HFFc6 (cell line): ENCODE data around the gene ACADS. TPM values are rescaled to one million over a fixed set of nuclear protein-coding genes. Genes with fewer than 3 reads are reported as not detected.
A peak's percentile ranks its signal among the peaks of the same experiment; 100 is the strongest.

Experiments used
- DNase-seq: peaks from one replicate; pipeline ENCODE4 v3.0.0-alpha.2; 2018
- H3K27ac Mint-ChIP-seq: 2 replicates; pipeline ENCODE4 v1.8.0; 2020; ENCODE audit warnings: mild to moderate bottlenecking, mixed read lengths
- H3K27me3 Mint-ChIP-seq: 2 replicates; pipeline ENCODE4 v1.8.0; 2021; ENCODE audit warnings: mild to moderate bottlenecking, moderate library complexity, mixed read lengths; ENCODE audit not compliant: insufficient read depth
- H3K36me3 Mint-ChIP-seq: 2 replicates; pipeline ENCODE4 v1.8.0; 2021; ENCODE audit warnings: low read depth, mixed read lengths
- H3K4me1 Mint-ChIP-seq: 2 replicates; pipeline ENCODE4 v1.8.0; 2020; ENCODE audit warnings: low read depth, mixed read lengths
- H3K4me3 Mint-ChIP-seq: 2 replicates; pipeline ENCODE4 v1.8.0; 2020; ENCODE audit warnings: mild to moderate bottlenecking, moderate library complexity, mixed read lengths
- H3K9me3 Mint-ChIP-seq: 2 replicates; pipeline ENCODE4 v1.8.0; 2020; ENCODE audit warnings: mild to moderate bottlenecking, mixed read lengths
- total RNA-seq, 6 experiments: library from RNA; stranded (reverse); fragmentation: NEBNext Ultra II Directional; extraction: Animal tissue kit (Norgen Biotek cat#: 25700); gene quantifications; 2 replicates in 1 of 6; 3 replicates in 5 of 6; pipeline ENCODE4 v1.2.3, GENCODE V29; 2021
- TF ChIP-seq, protein P1 (sequence below): fragments of 200-600 bp; sonication (generic); IDR thresholded peaks from 2 replicates; pipeline ENCODE4 v1.5.0; 2021; ENCODE audit warnings: antibody characterized with exemption, mild to moderate bottlenecking

The ACADS gene
- total RNA-seq, 6 experiments from 2014 or later, result 0.99 to 2.4 (median 2.0) TPM

DNA sequence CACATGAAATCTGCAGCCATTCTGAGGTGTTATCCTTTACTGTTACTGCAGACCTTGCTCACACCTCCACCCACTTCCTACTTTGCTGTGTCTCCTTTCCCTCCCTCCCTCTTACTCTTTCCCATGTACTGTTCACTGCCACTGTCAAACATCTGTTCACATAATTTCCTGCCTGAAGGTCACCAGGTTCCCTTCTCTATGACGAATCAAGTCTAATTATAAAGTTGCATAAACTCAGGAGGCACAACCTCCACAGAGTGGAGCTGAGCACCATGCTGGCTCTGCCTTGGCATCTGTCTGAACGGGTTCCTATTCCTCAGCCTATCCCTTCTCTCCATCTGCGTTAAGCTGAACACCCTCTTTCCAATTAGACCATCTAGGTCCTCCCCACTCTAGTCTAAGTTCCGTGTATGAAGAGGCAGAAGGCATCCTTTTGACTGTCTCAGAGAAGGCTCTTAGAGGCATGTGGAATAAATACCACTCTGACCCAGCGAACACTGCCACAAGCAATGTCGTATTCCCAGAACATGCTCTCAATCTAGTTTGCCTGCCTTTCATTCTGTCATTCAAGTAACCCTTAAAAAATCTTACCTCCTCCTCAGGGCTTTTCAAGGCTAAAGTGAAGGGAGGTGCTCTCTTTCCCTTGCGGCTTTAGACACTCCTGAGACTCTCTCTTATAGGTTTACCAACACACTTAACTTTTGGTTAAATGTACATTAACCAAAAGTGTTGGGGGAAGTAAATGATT is 48.7 kb downstream of the ACADS start:
- peaks cover 6% of the 10 kb centered on the region for H3K4me1 Mint-ChIP-seq
- no peak overlapping the region for H3K4me3 Mint-ChIP-seq
- no peak overlapping the region for H3K27ac Mint-ChIP-seq
- TF ChIP-seq, protein P1, sequence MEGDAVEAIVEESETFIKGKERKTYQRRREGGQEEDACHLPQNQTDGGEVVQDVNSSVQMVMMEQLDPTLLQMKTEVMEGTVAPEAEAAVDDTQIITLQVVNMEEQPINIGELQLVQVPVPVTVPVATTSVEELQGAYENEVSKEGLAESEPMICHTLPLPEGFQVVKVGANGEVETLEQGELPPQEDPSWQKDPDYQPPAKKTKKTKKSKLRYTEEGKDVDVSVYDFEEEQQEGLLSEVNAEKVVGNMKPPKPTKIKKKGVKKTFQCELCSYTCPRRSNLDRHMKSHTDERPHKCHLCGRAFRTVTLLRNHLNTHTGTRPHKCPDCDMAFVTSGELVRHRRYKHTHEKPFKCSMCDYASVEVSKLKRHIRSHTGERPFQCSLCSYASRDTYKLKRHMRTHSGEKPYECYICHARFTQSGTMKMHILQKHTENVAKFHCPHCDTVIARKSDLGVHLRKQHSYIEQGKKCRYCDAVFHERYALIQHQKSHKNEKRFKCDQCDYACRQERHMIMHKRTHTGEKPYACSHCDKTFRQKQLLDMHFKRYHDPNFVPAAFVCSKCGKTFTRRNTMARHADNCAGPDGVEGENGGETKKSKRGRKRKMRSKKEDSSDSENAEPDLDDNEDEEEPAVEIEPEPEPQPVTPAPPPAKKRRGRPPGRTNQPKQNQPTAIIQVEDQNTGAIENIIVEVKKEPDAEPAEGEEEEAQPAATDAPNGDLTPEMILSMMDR, result no peak
- H3K27me3 Mint-ChIP-seq, result peaks cover 1% of the 10 kb centered on the region; the same call in 1 of the 2 replicates
- H3K9me3 Mint-ChIP-seq, result no peaks in the 10 kb centered on the region
- H3K36me3 Mint-ChIP-seq, result peaks cover 7% of the 10 kb centered on the region; the same call in 1 of the 2 replicates
- DNase-seq, result no peak

DNA sequence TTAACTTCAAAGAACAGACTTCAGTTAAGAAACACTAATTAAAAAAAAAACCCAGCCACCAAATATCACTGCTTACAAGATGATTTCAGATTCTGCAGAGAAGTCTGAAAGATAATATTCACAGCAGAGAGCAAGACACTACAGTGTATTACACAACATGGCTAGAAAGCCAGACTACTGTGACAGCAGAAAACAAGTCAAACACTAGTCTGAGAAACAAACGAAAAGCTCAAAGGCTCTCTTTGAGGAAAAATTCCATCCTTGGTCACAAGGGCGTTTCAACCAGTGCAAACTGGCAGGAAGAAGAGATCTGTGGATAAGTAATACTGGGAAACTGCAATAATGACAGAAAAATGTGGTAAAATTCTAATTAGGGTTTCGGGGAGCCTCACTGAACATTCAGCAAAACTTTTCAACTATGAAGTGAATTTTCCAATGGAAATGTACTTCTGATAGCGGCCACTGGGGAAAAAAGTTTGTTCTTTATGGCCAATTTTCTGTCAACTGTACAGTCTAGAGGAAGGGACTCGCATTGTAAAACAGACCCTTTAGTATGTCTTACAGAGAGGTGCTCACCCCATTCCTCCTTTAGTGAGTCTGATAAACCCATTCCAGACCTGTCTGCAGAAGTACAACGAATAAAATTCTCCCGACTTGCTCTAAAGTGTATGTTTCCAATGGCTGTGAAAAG is 50.4 kb downstream of the ACADS start:
- TF ChIP-seq, protein P1, result peak; percentile 64
- no peak overlapping the region for H3K27ac Mint-ChIP-seq
- H3K36me3 Mint-ChIP-seq, result peaks cover 7% of the 10 kb centered on the region; the same call in 1 of the 2 replicates
- H3K9me3 Mint-ChIP-seq, result no peaks in the 10 kb centered on the region
- H3K27me3 Mint-ChIP-seq, result no peaks in the 10 kb centered on the region; the same call in 1 of the 2 replicates
- no peak for DNase-seq
- no peak overlapping the region for H3K4me3 Mint-ChIP-seq
- H3K4me1 Mint-ChIP-seq, result peaks cover 6% of the 10 kb centered on the region

DNA sequence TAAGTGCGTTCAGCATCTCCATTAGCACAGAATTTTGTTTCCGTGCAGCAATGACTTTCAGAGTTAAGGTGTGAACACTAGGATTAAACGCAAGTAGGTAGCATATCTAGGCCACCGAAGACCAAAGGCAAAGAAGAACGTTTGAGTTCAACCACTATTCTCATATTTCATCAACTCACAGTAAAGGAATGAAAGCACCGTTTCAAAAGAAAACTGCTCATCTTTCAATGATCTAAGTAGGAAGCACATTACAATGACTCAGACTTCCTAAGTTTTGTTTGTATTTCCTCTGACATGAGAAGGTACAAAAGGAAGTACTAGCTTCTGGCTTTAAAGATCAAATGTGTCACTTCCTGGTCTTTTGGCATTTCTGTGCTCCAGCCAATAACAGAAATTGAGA is 57.6 kb downstream of the ACADS start:
- peak overlapping the region; percentile 75 for H3K27ac Mint-ChIP-seq
- H3K27me3 Mint-ChIP-seq, result no peaks in the 10 kb centered on the region
- no peaks in the 10 kb centered on the region for H3K9me3 Mint-ChIP-seq
- peak; percentile 77 for DNase-seq
- peaks cover 23% of the 10 kb centered on the region for H3K4me1 Mint-ChIP-seq
- peaks cover 25% of the 10 kb centered on the region for H3K36me3 Mint-ChIP-seq
- peak overlapping the region; percentile 64 for H3K4me3 Mint-ChIP-seq
- TF ChIP-seq, protein P1, result no peak

DNA sequence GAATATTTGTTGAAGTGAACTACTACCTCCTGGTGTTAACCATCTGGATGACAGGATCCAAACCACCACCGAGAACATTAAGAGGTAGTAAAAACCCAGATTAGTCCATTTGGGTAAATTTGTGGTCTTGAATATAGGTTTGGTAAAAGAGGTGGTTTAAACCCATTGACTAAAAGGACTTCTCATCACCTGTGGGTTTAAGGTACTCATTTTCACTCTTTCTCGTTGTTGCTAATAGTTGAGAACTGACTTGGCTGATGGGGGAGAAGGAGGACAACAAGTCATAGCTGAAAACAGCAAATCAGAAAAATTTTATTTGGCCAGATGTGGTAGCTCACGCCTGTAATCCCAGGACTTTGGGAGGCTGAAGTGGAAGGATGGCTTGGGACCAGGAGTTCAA is 59.2 kb downstream of the ACADS start:
- DNase-seq, result no peak
- H3K36me3 Mint-ChIP-seq, result peaks cover 30% of the 10 kb centered on the region
- H3K27ac Mint-ChIP-seq, result no peak overlapping the region
- H3K4me1 Mint-ChIP-seq, result peaks cover 23% of the 10 kb centered on the region
- TF ChIP-seq, protein P1, result no peak
- H3K9me3 Mint-ChIP-seq, result no peaks in the 10 kb centered on the region
- no peaks in the 10 kb centered on the region for H3K27me3 Mint-ChIP-seq
- H3K4me3 Mint-ChIP-seq, result no peak overlapping the region

DNA sequence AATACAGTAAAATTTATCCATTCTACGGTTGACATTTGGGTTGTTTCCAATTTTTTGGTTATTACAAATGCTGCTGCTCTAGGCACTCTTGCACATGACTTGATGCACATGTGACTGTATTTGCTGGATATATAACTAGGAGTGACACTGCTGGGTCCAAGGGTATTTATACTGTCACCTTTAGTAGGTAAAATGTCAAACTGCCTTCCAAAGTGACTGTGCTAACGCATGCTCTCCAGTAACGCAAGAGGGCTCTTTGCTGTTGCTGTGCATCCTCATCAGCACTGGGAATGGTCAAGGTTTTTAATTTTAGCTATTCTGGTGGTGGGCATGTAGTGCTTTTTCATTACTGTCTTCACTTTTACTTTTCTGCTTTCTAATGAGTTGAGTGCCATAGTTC is 62.3 kb downstream of the ACADS start:
- DNase-seq, result no peak
- H3K4me1 Mint-ChIP-seq, result peaks cover 25% of the 10 kb centered on the region
- H3K9me3 Mint-ChIP-seq, result no peaks in the 10 kb centered on the region
- H3K36me3 Mint-ChIP-seq, result peaks cover 28% of the 10 kb centered on the region
- H3K27ac Mint-ChIP-seq, result no peak overlapping the region
- no peaks in the 10 kb centered on the region for H3K27me3 Mint-ChIP-seq
- TF ChIP-seq, protein P1, result no peak
- no peak overlapping the region for H3K4me3 Mint-ChIP-seq

Other genes starting within 250 kb of the ACADS start
- 100 to 1,000 TPM; 530 to 650 (median 609) TPM for gene DYNLL1, start 229.7 kb upstream of the ACADS start, total RNA-seq
- 10 to 100 TPM; 26.0 to 30.7 (median 27.4) TPM for gene COQ5, start 196.7 kb upstream of the ACADS start, total RNA-seq
- 100 to 1,000 TPM; 145 to 203 (median 158) TPM for gene RNF10, start 191.5 kb upstream of the ACADS start, total RNA-seq
- gene POP5, start 144.4 kb upstream of the ACADS start, total RNA-seq, result 10 to 100 TPM; 56.5 to 63.4 (median 60.6) TPM
- gene CABP1, start 85.2 kb upstream of the ACADS start, total RNA-seq, result 1 to 10 TPM in 4 of 6 experiments, under 1 TPM in 2; 0.09 to 2.2 (median 1.4) TPM
- 100 to 1,000 TPM; 195 to 241 (median 209) TPM for gene MLEC, start 38.7 kb upstream of the ACADS start, total RNA-seq
- gene UNC119B, start 15.4 kb upstream of the ACADS start, total RNA-seq, result 10 to 100 TPM; 32.9 to 39.5 (median 34.4) TPM
- 10 to 100 TPM; 35.3 to 59.1 (median 47.1) TPM for gene SPPL3, start 178.5 kb downstream of the ACADS start, total RNA-seq